ENCODE measurements around the gene PDS5B.
"Not testable (repeated sequence)": the region's sequence is repeated elsewhere in the genome, so short reads cannot be mapped to it uniquely, and the experiment has no call there.

The PDS5B gene

DNA sequence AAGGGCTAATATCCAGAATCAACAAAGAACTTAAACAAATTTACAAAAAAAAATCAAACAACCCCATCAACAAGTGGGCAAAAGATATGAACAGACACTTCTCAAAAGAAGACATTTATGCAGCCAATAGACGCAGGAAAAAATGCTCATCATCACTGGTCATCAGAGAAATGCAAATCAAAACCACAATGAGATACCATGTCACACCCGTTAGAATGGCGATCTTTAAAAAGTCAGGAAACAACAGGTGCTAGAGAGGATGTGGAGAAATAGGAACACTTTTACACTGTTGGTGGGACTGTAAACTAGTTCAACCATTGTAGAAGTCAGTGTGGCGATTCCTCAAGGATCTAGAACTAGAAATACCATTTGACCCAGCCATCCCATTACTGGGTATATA, 10.6 kb upstream of the PDS5B start:
- not testable (repeated sequence) for H3K36me3 ChIP-seq (ENCODE audit: insufficient read depth, low read length); H3K9ac ChIP-seq (ENCODE audit: low read depth, low read length); H3K4me1 ChIP-seq (ENCODE audit: control insufficient read depth, insufficient read depth, low read length); H3K4me2 ChIP-seq (ENCODE audit: low read length); H3K9me3 ChIP-seq (replicated peaks; ENCODE audit: low read length); H3K4me3 ChIP-seq (ENCODE audit: low read length); H3K27me3 ChIP-seq (ENCODE audit: control insufficient read depth, insufficient read depth, low read length)

DNA sequence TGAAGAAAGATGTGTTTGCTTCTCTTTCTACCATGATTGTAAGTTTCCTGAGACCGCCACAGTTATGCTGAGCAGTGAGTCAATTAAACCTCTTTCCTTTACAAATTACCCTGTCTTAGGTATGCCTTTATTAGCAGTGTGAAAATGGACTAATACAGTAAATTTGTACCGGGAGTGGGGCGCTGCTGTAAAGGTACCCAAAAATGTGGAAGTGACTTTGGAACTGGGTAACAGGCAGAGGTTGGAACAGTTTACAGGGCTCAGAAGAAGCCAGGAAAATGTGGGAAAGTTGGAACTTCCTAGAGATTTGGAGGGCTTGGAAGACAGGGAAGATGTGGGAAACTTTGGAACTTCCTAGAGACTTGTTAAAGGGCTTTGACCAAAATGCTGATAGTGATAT, 9.2 kb upstream of the PDS5B start:
- Histone ChIP-seq H3K36me3 (ENCODE audit: insufficient read depth, low read length) (no peaks in the 10 kb centered on the region), H3K4me1 (ENCODE audit: control insufficient read depth, insufficient read depth, low read length) (no peaks in the 10 kb centered on the region), H3K4me2 (ENCODE audit: low read length) (no peak overlapping the region), H3K9me3 (replicated peaks; ENCODE audit: low read length) (no peaks in the 10 kb centered on the region), H3K27me3 (ENCODE audit: control insufficient read depth, insufficient read depth, low read length) (no peaks in the 10 kb centered on the region), H3K9ac (ENCODE audit: low read depth, low read length) (no peak overlapping the region), H3K4me3 (ENCODE audit: low read length) (no peak overlapping the region)

DNA sequence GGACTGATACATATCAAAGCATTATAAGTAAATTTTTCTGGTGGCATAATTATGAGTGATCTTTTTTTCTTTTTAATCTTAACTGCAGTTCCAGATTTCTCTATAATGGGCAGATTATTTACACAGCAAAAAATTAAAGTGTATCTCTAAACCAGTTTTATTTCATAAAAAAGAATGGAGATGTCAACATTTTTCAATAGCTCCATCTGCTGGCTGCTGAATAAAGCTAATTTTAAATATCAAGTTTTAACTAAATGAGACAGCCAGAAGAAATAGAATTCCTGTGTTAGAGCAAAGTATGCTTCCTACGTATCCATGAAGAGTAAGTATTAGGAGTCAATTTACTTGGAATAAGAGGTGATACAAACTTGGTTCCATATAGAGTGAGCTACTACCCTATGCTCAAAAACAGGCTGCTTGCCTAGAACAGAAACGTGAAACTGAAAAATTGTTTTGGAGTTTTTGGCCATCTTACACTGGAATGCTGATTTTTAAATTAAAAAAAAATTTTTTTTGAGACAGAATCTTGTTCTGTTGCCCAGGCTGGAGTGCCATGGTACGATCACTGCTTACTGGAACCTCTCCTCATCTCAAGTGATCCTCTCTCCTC, 5.0 kb upstream of the PDS5B start:
- Histone ChIP-seq H3K9ac (ENCODE audit: low read depth, low read length) (no peak overlapping the region), H3K9me3 (replicated peaks; ENCODE audit: low read length) (no peaks in the 10 kb centered on the region), H3K27me3 (ENCODE audit: control insufficient read depth, insufficient read depth, low read length) (no peaks in the 10 kb centered on the region), H3K4me1 (ENCODE audit: control insufficient read depth, insufficient read depth, low read length) (peaks cover 7% of the 10 kb centered on the region), H3K4me3 (ENCODE audit: low read length) (no peak overlapping the region), H3K36me3 (ENCODE audit: insufficient read depth, low read length) (no peaks in the 10 kb centered on the region), H3K4me2 (ENCODE audit: low read length) (no peak overlapping the region)

DNA sequence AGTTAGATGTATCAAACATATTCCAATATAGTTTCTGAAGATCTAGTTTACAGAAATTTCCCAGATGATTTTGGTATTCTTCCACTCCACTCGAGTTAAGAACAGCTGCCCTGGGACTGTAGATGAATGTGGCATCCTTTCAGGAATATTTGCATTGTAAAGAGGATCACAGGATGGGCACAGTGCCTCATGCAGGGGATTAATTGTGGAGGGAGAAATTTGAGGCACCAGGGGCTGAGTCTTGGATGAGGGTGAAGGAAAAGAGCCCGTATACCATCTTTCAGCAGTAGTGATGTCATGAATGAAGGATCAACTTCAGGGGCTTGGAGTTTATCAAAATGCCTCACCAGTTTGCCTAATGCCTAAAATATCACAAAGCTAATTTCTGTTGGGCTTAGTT, 4.0 kb upstream of the PDS5B start:
- H3K9me3 ChIP-seq (replicated peaks; ENCODE audit: low read length): no peaks in the 10 kb centered on the region
- H3K4me3 ChIP-seq (ENCODE audit: low read length): no peak overlapping the region
- no peaks in the 10 kb centered on the region for H3K36me3 ChIP-seq (ENCODE audit: insufficient read depth, low read length)
- H3K9ac ChIP-seq (ENCODE audit: low read depth, low read length): no peak overlapping the region
- H3K4me1 ChIP-seq (ENCODE audit: control insufficient read depth, insufficient read depth, low read length): peaks cover 7% of the 10 kb centered on the region
- H3K4me2 ChIP-seq (ENCODE audit: low read length): no peak overlapping the region
- no peaks in the 10 kb centered on the region for H3K27me3 ChIP-seq (ENCODE audit: control insufficient read depth, insufficient read depth, low read length)

DNA sequence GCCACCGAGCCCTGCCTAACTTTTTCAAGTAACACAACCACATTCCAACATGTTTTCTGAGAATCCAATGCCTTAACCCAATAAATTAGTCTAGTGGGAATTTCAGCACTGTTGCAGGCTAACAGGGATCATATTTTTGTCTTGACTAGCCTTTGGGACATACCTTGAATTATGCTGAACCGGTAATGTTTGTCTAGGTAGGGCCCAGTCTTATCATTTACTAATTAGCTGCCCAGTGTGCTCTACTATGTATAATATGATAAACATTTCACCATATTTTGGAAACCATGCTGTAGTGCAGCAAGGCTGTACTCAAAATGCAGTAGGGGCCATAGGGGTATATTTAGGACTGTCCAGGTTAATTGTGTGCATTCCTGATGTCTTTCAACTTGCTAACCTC, 3.3 kb upstream of the PDS5B start:
- H3K9me3 ChIP-seq (replicated peaks; ENCODE audit: low read length): no peaks in the 10 kb centered on the region
- H3K4me1 ChIP-seq (ENCODE audit: control insufficient read depth, insufficient read depth, low read length): peaks cover 7% of the 10 kb centered on the region
- H3K9ac ChIP-seq (ENCODE audit: low read depth, low read length): no peak overlapping the region
- no peaks in the 10 kb centered on the region for H3K36me3 ChIP-seq (ENCODE audit: insufficient read depth, low read length)
- H3K4me2 ChIP-seq (ENCODE audit: low read length): no peak overlapping the region
- no peak overlapping the region for H3K4me3 ChIP-seq (ENCODE audit: low read length)
- H3K27me3 ChIP-seq (ENCODE audit: control insufficient read depth, insufficient read depth, low read length): no peaks in the 10 kb centered on the region

DNA sequence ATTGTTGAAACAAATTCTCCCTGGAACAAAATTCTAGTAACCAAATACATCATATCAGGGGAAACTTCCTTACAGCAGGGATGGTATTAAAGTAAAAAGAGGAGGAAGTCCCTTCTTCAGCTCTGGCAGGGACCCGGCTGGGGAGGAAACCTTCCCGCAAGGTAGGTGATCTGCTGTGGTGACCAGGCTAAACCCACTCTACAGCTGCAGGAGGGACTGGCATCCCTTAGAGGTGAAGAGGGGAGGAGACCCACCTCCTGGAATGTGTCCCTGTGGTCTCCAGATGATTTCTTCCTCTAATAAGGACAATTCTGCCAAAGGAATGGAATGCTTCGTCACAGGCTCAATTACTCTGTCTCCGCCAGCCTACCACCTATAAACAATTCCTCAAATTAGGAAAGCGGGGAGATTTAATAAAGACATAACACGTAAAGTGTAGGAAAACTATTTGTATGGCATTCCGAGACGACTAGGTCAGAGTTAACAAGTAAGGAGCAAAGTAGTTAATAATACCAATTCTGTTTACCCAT, 637 bp upstream of the PDS5B start:
- Histone ChIP-seq H3K9ac (ENCODE audit: low read depth, low read length) (peak overlapping the region; percentile 79), H3K36me3 (ENCODE audit: insufficient read depth, low read length) (no peaks in the 10 kb centered on the region), H3K4me3 (ENCODE audit: low read length) (peak overlapping the region; percentile 75), H3K4me1 (ENCODE audit: control insufficient read depth, insufficient read depth, low read length) (peaks cover 27% of the 10 kb centered on the region), H3K4me2 (ENCODE audit: low read length) (peak overlapping the region; percentile 88), H3K9me3 (replicated peaks; ENCODE audit: low read length) (no peaks in the 10 kb centered on the region), H3K27me3 (ENCODE audit: control insufficient read depth, insufficient read depth, low read length) (no peaks in the 10 kb centered on the region)

- Histone ChIP-seq H3K4me3 (ENCODE audit: low read length) (peak overlapping the region; percentile 95), H3K4me2 (ENCODE audit: low read length) (peak overlapping the region; percentile 80), H3K9ac (ENCODE audit: low read depth, low read length) (peak overlapping the region; percentile 85), H3K4me1 (ENCODE audit: control insufficient read depth, insufficient read depth, low read length) (peaks cover 27% of the 10 kb centered on the region), H3K9me3 (replicated peaks; ENCODE audit: low read length) (no peaks in the 10 kb centered on the region), H3K36me3 (ENCODE audit: insufficient read depth, low read length) (no peaks in the 10 kb centered on the region), H3K27me3 (ENCODE audit: control insufficient read depth, insufficient read depth, low read length) (no peaks in the 10 kb centered on the region)
Measured at GRCh38 chr13:32587011-32587810, 959 bp downstream of the PDS5B start.

DNA sequence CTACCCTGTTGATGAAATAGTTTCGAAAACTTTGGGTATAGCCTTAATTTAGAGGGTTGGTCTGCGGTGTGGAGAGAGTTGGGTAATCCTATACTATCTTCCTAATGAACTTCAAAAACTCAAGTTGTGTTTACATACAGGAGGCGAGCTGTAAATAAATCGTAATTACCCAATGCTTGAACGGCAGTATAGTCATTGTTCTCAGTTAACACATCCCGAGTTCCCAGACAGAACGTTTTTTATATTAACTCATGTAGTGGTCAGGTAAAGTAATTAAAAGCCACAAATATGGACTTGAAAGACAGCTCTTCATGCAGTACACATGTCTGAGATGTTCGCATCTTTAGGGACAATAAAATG, 1.5 kb downstream of the PDS5B start:
- no peaks in the 10 kb centered on the region for H3K27me3 ChIP-seq (ENCODE audit: control insufficient read depth, insufficient read depth, low read length)
- peak overlapping the region; percentile 85 for H3K9ac ChIP-seq (ENCODE audit: low read depth, low read length)
- peak overlapping the region; percentile 80 for H3K4me2 ChIP-seq (ENCODE audit: low read length)
- no peaks in the 10 kb centered on the region for H3K9me3 ChIP-seq (replicated peaks; ENCODE audit: low read length)
- peak overlapping the region; percentile 95 for H3K4me3 ChIP-seq (ENCODE audit: low read length)
- H3K36me3 ChIP-seq (ENCODE audit: insufficient read depth, low read length): no peaks in the 10 kb centered on the region
- peaks cover 27% of the 10 kb centered on the region for H3K4me1 ChIP-seq (ENCODE audit: control insufficient read depth, insufficient read depth, low read length)

DNA sequence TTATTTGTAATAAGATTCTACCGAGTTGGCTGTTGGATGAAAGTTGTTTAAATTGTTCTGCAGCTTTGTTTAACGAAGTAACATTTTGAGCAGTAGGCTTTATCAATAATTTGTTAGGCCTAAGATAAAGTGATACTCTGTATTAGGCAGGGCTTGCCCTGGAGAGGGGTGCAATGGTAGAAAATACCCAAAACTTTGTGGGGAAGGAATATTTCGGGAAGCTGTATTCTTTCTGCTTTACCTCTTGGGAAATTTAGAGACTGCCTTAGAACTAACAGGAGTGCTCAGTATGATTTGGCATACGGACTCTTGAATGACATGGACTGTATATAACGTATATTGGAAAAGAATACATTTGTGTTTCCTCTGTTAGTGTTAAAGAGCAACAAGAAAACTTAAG, 2.5 kb downstream of the PDS5B start:
- H3K9ac ChIP-seq (ENCODE audit: low read depth, low read length): peak overlapping the region; percentile 85
- H3K27me3 ChIP-seq (ENCODE audit: control insufficient read depth, insufficient read depth, low read length): no peaks in the 10 kb centered on the region
- peak overlapping the region; percentile 80 for H3K4me2 ChIP-seq (ENCODE audit: low read length)
- no peaks in the 10 kb centered on the region for H3K9me3 ChIP-seq (replicated peaks; ENCODE audit: low read length)
- H3K36me3 ChIP-seq (ENCODE audit: insufficient read depth, low read length): no peaks in the 10 kb centered on the region
- H3K4me3 ChIP-seq (ENCODE audit: low read length): peak overlapping the region; percentile 95
- peaks cover 27% of the 10 kb centered on the region for H3K4me1 ChIP-seq (ENCODE audit: control insufficient read depth, insufficient read depth, low read length)

DNA sequence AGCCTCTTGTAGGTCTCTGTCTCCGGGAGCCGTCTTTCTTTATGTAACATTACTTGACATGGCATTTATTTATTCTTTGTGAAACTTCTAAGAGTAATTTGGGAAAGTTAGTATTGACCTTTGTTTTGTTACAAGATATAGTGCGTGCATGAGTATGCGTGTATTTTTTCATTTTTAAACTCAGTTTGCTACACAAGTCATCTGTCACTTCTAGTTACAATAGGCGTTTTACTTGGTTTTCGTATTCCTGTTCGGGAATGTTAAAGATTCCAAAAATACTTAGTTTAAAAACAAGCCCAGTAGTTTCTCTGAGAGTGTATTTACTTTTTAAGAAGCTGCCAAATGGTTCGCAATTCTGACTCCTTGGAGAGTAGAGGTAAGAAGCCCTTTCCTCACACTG, 3.2 kb downstream of the PDS5B start:
- Histone ChIP-seq H3K9me3 (replicated peaks; ENCODE audit: low read length) (no peaks in the 10 kb centered on the region), H3K36me3 (ENCODE audit: insufficient read depth, low read length) (no peaks in the 10 kb centered on the region), H3K4me2 (ENCODE audit: low read length) (peak overlapping the region; percentile 80), H3K27me3 (ENCODE audit: control insufficient read depth, insufficient read depth, low read length) (no peaks in the 10 kb centered on the region), H3K4me3 (ENCODE audit: low read length) (peak overlapping the region; percentile 36), H3K9ac (ENCODE audit: low read depth, low read length) (peak overlapping the region; percentile 85), H3K4me1 (ENCODE audit: control insufficient read depth, insufficient read depth, low read length) (peaks cover 30% of the 10 kb centered on the region)

DNA sequence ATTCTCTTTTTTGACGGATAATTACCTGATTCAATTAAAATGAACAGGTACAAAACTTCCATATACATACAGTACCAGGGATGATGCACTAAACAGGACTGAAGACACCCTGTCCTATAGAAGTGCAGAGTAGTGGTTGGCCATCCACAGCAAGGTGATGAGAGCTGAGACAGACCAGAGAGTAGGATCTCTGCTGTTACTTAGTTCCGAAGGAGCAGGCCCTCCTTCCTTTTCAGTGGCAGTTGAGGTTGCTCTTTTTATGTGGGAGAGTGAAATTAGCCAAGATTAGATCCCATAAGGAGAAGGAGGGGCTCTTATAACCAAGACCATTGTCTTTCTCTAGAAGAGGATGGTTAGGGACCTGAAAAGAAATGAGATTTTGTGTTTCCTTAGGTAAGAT, 4.0 kb downstream of the PDS5B start:
- H3K9me3 ChIP-seq (replicated peaks; ENCODE audit: low read length): no peaks in the 10 kb centered on the region
- peak overlapping the region; percentile 36 for H3K4me2 ChIP-seq (ENCODE audit: low read length)
- H3K9ac ChIP-seq (ENCODE audit: low read depth, low read length): no peak overlapping the region
- no peaks in the 10 kb centered on the region for H3K36me3 ChIP-seq (ENCODE audit: insufficient read depth, low read length)
- H3K4me1 ChIP-seq (ENCODE audit: control insufficient read depth, insufficient read depth, low read length): peaks cover 32% of the 10 kb centered on the region
- no peak overlapping the region for H3K4me3 ChIP-seq (ENCODE audit: low read length)
- H3K27me3 ChIP-seq (ENCODE audit: control insufficient read depth, insufficient read depth, low read length): no peaks in the 10 kb centered on the region

DNA sequence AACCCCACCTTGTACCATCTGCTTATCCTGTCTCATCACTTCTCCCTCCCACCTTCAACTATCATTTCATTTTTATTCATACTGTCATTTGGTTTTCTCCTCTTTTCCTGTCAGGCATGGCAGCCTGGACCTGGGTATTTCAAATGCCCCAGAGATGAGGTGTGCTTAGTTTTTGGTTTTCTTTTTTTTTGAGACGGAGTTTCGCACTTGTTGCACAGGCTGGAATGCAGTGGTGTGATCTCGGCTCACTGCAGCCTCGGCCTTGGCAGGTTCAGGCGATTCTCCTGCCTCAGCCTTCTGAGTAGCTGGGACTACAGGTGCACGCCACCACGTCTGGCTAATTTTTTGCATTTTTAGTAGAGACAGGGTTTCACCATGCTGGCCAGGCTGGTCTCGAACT, 5.8 kb downstream of the PDS5B start:
- H3K9me3 ChIP-seq (replicated peaks; ENCODE audit: low read length): no peaks in the 10 kb centered on the region
- H3K9ac ChIP-seq (ENCODE audit: low read depth, low read length): no peak overlapping the region

More for the DNA sequence above, 5.8 kb downstream of the PDS5B start:
- Histone ChIP-seq H3K27me3 (ENCODE audit: control insufficient read depth, insufficient read depth, low read length) (no peaks in the 10 kb centered on the region), H3K36me3 (ENCODE audit: insufficient read depth, low read length) (no peaks in the 10 kb centered on the region), H3K4me1 (ENCODE audit: control insufficient read depth, insufficient read depth, low read length) (peaks cover 26% of the 10 kb centered on the region), H3K4me3 (ENCODE audit: low read length) (no peak overlapping the region), H3K4me2 (ENCODE audit: low read length) (no peak overlapping the region)

Measured in skeletal muscle satellite cell (primary cell).